GM12874 (cell line): ENCODE results near the gene FOXP2.

ENCODE experiments used
- TF ChIP-seq, protein P1 (sequence below): IDR thresholded peaks from 2 replicates; pipeline ENCODE4 v1.5.1; 2011; ENCODE audit warnings: low read depth, mild to moderate bottlenecking, control low read depth, low read length, moderate library complexity; ENCODE audit not compliant: insufficient read depth

FOXP2 gene

DNA sequence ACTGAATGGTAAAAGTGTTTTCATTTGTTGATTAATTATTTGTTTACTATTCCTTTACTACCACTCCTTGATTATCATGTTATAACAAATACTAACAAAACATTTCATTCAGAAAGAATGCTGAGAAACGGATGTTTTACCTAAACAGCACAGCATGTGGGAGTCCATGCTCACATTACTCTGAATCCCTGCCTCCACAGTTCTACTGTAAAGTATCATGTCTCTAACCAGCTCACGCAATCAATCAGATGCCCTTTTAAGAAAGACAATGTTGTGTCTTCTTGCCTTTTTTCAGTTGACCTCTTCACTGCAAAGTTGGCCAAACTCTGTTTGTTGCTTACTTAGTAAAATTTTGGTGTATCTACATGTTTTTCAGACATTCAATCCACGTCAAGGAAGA is 274.8 kb downstream of the FOXP2 start:
- TF ChIP-seq, protein P1, sequence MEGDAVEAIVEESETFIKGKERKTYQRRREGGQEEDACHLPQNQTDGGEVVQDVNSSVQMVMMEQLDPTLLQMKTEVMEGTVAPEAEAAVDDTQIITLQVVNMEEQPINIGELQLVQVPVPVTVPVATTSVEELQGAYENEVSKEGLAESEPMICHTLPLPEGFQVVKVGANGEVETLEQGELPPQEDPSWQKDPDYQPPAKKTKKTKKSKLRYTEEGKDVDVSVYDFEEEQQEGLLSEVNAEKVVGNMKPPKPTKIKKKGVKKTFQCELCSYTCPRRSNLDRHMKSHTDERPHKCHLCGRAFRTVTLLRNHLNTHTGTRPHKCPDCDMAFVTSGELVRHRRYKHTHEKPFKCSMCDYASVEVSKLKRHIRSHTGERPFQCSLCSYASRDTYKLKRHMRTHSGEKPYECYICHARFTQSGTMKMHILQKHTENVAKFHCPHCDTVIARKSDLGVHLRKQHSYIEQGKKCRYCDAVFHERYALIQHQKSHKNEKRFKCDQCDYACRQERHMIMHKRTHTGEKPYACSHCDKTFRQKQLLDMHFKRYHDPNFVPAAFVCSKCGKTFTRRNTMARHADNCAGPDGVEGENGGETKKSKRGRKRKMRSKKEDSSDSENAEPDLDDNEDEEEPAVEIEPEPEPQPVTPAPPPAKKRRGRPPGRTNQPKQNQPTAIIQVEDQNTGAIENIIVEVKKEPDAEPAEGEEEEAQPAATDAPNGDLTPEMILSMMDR: no peak

DNA sequence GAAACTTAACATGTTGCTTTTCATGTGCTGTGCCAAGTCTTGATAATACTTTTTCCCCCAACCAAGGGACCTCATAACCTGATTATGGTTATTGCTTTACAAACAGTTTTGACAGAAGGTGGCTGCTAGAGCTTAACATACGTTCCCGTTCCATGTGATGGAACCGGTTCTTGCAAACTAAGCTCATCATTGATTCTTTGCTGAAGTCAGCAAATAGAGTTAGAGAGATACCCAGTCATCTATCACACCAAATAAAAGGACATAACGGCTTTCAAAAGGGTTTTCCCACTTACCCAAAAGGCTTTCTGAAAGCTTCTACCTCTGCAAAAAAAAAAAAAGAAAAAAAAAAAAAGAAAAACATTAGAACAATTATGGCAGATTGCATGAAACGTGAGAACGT is 277.0 kb downstream of the FOXP2 start:
- TF ChIP-seq, protein P1: no peak

DNA sequence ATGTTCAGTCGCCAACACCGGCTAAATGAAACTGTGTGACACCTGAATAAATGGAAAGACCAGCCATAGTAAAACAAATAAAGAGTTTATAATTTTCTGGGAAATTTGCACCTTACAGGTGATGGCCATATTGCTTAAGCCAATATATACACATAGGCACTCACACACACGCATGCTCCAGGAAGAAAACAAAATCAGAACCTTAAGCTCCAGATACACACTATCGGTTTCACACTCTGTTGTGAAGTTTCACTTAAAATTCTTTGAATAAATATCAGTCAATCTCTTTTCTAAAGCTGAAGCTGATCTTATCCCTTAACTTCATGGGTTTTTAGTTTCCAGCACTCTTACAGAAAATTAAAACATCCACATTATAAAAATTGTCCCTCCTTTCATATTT is 280.6 kb downstream of the FOXP2 start:
- TF ChIP-seq, protein P1: no peak

DNA sequence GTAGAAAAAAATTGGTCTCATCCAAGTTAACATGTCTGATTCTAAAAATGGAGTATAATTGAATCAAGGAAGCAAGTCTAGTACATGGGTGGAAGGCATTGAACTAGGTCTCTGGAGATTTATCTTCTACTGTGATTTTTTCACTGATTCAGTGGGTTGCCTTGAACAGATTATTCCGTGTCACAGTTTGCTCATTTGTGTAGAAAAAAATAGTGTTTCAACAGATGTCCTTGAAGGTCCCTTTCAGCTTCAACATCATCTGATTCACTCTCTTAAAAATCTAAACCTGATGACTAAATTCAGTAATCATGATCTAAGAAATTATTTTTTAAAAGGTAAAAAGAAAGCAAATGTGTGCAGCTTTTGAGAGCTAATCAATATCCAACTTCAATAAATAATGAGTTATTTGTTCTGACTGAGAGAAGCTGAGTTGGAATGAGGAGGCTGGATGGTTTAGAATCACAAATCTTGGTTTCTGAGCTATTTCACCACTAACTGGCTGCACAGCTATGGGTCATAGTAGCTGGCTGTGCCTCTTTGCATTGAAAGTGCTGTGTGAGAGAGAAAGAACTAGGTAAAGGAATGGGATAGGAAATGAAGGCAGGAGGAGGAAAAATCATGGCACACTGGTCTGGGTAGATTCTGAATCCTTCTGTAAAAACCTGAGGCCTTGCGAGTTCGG is 285.8 kb downstream of the FOXP2 start:
- TF ChIP-seq, protein P1: no peak

DNA sequence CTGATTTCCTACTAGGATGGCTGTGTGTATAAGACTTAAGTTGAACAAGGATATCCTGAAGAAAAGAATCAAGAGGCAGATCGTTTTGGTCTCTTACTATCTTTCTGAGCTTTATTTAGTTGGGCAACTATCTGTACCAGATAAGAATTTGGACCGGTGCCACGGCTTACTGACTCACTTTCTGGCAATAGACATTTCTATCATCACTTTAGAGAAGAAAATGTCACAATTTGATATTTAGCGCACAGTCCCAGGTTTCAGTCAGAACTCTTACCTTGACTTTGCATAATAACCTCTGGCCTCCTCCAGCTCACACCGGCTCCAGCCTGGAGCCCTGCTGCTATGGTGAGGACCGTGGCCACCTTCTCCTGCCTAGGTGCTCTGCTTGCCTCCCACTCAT is 289.1 kb downstream of the FOXP2 start:
- TF ChIP-seq, protein P1: no peak

DNA sequence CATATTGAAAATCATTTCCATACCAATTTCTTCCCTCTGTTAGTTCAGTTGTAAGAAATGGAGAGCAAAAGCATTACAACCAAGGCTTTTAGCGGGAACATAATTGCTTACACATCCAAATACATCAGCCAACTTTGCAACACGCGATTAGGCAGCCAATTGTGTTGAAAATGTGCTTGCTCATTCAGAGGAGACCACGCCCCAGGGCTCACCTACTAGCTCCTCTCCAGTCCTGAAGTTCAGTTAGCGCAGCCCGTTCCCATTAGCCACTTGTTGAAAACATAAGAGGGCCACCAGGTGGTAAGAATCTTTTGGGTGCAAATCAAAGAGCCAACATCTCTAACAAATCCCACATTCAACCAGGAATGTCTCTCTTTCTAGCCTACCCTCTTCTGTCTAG is 294.0 kb downstream of the FOXP2 start:
- TF ChIP-seq, protein P1: no peak

DNA sequence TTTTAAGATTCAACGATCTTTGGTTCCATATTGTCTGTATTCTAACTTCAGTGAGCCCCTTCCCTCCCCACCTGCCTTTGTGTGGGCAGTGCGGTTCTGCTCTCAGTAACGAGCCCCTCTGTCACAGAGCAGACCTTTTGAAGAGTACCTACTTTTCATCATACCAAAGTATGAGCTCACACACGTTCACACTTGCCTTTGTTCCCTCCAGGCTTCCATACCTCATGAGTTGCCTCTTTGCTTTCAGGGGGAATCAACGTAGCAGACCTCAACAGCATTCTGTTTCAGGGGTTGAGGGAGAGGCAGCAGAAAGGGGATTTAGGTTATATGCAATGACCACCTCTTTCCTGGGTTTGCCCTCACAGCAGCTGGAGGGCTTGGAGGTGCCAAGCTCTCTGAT is 295.9 kb downstream of the FOXP2 start:
- TF ChIP-seq, protein P1: no peak
